Astrocyte of the hippocampus (primary cell): Measurements from ENCODE around the gene MFN1.
"Not testable (repeated sequence)": the region's sequence is repeated elsewhere in the genome, so short reads cannot be mapped to it uniquely, and the experiment has no call there.

ENCODE experiments used
- DNase-seq: peaks from one replicate; pipeline ENCODE4 v3.0.0; 2011; ENCODE audit warnings: low read depth, low spot score

The MFN1 gene

DNA sequence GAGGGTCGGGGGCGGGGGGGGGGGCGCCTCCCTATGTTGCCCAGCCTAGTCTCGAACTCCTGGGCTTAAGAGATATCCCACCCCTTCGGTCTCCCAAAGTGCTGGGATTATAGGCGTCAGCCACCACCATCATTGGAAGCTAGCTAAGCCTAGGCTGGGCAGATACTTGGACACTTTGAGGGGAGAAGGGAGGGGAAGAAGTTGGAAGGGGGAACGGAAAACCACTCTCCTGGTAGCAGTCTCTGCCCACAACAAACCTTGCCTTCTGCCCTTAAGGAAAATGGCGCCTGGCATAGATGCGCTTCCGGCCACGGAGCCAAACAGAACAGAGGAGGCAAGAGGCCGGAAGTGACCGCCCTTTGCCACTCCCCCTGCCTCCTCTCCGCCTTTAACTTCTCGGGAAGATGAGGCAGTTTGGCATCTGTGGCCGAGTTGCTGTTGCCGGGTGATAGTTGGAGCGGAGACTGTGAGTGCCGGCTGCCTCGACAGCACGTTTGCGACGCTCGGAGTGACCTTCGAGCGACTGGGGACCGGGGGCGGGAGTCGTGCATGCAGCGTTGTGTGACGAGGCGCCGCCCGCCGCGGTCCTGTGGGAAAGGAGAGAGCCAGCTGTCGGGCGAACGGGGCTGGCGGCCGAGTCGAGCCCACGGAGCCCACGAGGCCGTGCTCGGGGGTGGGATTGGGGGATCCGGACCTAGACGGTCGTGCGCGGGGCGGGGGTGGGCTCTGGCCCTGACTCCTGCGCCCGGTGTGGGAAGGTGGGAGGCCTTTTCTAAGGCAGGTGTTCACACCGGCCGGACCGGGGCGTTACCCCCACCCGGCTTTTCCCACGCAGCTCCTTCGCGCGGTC lies at the start of gene MFN1:
TSS of gene MFN1 (plus strand) at position 365 of the 850 bp plus-strand sequence. CDS start 1,143 bp downstream, outside the sequence.
- peak; percentile 98 for DNase-seq

DNA sequence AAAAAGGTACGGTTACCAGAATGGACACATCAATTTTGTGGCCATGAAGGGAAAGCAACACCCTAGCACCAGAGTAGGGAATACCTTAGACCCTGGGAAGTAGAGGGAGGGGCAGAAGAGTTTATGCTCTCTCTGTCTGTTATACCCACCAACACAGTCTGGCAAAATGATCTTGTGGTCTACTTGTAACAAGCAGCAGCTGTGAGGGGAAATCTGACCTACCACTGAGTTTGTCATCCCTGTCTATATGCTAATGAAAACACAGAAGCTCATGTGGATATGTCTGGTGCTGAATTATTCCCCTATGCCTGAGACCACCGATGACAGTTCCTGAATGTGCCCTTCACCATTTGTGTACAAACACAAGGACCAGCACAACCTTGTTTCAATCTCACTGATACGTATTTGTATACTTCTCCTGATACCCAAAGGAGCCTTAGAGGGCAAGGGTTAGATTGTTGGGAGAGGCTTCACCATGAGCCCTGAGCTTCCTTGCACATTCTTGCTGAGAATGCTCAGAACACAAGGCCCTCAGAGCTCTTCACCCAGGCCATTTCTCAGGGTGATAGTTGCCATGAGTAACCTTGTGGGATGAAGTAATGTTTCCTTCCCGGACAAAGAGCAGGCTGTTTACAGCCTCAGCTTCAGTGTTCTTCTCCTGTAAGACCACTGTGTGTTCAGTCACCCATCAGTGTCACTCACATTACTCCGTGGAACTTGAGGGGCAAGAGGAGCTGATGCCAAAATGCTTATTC lies 49.4 kb upstream of the MFN1 start:
- peak; percentile 27 for DNase-seq

DNA sequence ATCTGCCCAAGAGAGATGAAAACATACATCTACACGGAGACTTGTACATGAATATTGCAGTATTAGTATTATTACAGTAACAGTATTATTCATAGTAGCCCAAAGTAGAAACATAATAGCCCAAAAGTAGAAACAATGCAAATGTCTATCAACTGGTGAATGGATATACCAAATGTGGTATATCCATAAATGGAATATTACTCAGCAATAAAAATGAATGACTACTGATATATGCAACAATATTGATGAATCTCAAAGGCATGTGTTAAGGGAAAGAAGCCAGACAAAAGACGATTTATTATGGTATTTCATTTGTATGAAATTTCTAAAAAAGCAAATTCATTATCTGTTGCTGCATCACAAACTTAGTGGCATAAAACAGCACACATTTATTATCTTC lies 48.2 kb upstream of the MFN1 start:
- no peak for DNase-seq

DNA sequence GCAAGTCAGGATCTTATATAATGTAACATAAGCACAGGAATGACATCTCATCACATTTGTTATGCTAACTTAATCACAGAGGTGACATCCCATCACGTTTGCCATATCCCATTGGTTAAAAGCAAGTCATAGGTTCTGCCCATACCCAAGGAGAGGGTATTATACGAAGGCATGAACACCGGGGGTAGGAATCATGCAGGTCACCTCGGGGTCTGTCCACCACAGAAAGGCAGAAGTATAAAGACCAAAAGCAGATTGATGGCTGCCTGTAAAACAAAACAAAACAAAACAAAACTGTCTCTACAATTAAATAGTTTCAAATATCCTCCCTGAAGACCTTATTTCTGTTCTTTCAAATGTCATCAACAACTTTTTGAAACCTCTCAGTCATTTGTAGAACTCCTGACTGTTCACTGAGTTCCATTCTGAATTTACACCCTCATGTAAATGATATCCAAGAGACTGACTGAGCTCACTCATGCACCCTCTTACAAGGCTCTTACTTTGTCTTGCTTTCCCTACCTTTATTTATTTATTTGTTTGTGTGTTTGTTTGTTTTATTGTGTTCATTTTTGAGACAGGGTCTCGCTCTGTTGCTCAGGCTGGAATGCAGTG lies 47.4 kb upstream of the MFN1 start:
- DNase-seq = no peak

DNA sequence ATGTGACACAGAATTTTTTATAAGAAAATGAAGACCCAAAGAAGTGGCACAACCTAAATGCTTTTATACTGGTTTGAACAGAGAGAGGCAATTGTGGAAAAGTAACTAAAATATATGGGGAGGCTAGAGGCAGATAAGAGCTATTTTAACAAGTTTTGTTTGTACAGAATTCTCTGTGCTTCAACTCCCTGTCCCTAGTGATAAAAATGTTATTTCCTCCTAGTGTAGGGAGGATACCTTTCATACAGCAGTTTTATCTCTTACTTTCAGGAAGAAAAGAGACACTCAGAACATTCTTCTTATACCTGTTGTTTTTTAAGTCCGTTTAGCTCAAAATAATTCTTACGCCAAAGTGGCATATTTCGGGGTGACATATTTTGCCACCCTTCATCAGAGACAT lies 45.9 kb upstream of the MFN1 start:
- no peak for DNase-seq

DNA sequence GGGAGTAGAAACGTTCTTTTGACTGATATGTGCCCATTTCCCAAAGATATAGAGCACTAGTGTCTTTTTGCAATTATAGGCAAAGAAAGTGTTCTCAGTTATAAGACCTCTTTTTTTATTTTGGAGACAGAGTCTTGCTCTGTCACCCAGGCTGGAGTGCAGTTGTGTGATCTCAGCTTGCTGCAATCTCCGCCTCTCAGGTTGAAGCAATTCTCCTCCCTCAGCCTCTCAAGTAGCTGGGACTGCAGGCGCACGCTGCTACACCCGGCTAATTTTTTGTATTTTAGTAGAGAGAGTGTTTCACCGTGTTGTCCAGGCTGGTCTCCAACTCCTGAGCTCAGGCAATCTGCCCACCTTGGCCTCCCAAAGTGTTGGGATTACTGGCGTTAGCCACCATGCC lies 45.4 kb upstream of the MFN1 start:
- no peak for DNase-seq

DNA sequence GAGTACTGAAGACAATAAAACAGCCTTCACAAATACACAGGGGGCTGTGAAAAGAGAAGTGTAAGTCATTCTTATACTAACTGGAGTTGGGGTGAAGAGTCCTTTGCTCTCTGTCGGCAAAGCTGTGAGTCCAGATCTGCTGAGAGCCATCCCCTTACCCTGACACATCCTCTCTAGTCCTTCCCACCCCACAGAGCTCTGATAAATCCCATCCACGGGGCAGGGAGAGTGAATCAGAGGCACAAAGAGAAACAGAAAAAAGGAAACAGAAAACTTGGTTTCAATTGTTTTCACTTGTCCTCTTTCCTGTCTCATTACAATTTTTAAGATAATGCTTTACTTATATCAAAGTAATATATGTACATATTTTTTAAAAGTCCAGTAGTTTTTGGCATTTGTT lies 42.9 kb upstream of the MFN1 start:
- no peak for DNase-seq

DNA sequence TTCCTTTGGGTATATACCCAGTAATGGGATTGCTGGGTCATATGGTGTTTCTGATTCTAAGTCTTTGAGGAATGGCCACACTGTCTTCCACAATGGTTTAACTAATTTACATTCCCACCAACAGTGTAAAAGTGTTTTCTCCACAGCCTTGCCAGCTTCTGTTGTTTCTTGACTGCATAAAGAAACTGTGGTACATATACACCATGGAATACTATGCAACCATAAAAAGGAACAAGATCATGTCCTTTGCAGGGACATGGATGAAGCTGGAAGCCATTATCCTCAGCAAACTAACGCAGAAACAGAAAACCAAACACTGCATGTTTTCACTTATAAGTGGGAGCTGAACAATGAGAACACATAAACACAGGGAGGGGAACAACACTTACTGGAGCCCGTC lies 40.1 kb upstream of the MFN1 start:
- DNase-seq = not testable (repeated sequence)

DNA sequence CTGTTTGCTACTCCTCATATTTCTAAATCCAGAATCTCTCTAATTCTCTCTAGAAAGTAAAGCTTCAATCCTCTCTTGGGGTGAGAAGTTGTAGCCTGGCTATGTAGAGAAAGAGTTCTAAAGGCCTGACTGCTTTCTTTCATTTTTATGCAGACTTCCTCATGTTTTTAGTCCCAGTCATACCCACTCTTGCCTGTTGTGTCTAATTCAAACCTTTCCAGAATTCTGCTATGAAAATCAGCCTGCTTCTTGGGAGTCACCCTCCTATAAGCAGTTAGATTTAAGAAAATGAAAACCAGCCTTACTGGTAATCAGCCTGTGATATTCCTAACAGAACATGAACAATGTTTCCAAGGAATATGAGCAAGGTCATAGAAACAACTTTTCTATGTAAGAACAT lies 39.5 kb upstream of the MFN1 start:
- DNase-seq = no peak

DNA sequence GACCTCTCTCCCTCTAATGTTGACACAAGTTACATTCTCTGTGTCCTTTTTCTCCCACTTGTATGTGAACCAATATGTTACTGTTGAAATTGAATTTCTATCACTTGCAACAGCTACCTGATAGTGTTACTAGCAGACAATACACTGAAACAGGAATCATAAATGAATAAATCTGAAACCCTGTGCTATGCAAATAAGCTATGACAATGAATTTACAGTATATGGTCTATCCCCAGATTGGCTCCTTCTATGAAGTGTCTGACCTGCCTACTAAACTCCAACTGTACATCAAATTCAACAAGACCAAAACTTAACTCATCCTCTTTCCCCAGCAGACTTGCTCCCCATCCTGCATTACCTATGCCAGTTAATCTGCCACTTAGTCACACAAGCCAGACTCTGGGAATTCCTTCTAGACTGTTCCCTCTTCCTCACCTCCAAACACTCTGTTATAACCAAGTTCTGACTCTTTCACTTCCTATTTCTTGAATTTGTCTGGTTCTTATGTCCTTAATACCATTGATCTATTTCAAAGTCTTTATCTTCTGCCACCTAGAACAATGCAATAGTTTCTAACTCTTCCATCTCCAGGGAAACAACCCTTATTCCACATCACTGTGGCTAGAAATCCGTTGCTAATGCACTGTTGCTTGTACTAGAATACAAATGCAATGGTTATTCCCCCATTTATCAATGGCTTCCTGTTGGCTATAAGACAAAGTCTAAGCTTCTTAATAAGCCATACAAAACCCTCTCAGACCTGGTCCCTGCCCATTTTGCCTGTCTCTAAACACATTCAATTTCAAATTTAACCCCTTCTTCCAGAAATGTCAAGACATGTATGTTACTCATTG lies 38.1 kb upstream of the MFN1 start:
- DNase-seq = no peak

DNA sequence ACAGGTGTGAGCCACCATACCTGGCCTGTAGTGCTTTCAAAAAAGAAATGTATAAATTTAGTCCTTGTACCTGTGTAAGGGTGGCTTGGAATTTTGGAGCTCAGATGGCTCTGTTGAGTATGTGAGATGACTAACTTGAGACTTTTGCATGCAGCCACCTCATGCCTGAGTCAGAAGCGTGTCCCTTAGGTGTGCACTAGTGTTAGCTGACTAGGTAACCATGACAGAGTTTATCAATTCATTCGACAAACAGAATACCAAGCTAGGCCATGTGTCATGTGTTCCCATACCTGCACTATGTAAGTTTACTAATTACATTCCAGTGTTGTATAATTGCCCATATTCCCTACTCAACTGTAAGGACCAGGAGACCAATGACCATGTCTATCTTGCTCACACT lies 28.6 kb upstream of the MFN1 start:
- no peak for DNase-seq

DNA sequence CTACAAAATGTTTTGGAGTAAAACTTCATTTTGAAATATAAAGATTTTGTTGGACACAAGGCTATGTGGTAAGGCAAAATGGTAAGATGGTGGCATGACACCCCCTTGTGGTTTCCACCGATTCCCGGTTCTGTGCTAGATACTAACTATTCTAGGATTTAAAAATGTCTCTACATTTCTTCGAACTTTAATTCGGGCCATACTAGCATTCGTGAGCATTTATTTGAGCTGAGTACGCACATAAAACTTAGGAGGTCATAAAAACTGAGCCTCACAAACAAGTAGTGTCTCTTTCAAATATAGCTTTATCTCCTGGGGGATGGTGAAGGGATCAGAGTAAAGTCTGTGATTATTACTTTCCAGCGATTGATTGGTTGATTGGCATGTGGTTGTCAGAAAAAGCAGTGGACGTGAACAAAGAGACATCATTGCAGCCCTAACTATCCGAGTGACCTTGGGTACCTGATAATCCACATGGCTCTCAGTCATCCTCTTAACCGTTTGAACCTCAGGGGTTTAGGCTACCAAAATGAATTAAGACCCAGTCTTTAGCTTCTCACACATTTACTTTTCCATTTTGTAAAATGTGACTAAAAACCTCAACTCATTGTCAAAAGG lies 25.7 kb upstream of the MFN1 start:
- peak; percentile 57 for DNase-seq

DNA sequence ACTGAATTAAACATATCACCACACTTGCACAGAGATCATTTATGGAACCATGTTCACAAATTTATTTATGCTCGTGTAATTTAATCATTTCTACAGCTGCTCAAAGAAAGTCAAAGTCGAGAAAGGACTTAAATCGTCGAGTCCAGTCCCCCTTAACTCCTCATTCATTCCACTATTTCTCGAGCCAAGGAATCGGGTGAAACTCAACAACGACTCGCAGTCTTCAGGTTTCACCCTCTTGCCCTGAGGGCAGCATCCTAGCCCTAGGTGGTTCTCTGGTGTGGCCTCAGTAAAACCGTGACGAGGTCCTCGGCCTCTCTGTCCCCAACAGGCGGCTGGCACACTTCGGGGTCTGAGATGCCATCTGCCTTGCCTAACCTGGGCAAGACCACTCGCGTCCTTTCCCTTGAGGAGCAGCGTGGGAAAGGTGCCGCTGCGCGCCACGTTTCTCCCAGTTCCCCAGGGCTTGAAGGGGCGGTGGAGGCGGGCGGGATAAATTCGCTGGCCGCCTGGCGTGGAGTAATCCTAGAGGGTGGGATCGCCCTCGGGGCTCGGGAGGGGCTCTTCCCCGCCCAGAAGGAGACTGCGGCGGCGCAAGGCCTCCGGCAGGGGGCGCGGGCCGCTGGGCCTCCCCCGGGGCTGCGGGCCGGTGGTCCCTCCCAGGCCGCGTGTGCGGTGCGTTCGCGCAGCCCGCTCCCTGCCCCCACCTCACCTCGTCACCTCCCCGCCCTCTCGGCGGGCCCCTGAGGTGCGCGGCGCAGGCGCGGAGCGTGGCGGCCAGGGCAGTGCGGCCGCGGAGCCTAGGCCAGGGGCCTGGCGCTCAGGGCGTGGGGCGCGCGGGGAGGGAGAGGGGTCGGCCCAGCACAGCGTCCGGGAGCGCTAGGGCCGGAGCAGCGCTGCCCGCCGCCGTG lies 25.0 kb upstream of the MFN1 start, which contains the start of gene ZNF639:
TSS of gene ZNF639 (plus strand) at position 746 of the 911 bp plus-strand sequence. CDS start 5,263 bp downstream, outside the sequence.
- DNase-seq = peak; percentile 96

DNA sequence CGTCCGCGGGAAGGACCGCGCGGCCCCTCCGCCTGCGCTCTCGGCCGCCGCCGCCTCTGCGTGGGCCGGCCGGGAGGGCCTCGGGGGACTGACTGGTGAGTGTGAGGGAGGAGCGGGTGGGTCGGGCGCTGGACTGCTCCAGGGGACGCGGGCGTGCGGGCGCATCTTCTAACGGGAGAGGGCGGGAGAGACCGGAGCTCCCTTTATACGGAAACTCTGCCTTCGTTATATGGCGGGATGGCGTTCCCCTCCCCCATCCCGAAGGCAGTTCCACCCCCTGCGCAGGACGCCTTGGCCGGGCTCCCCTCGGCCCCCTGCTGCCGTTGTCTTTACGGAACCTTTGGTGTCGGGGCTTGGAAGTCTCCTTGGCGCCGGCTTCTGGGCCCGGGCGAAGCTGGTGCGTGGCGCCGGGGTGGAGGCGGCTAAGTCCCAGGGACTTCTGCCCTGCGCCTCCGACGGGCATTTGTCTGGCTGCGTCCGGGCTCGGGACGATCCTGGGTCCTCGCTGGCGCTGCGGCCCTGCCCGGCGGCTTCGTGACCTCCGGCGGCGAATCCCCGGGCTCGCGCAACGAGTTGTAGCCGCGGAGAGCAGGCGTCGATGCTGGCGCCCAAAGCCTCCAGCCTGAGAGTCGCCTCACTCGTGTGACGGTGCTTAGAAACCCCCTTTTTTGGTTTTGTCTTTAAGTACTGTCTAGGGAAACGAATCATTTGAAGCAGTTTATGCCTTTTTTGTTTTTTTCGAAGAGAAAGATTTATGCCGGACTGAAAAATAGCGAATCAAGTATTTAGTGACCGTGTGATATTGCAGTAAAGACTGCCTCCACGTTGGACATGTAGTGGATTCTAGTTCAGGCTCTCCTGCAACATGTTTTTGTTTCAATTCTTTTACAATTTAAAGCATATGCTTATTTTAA lies 24.1 kb upstream of the MFN1 start:
- peak; percentile 82 for DNase-seq

DNA sequence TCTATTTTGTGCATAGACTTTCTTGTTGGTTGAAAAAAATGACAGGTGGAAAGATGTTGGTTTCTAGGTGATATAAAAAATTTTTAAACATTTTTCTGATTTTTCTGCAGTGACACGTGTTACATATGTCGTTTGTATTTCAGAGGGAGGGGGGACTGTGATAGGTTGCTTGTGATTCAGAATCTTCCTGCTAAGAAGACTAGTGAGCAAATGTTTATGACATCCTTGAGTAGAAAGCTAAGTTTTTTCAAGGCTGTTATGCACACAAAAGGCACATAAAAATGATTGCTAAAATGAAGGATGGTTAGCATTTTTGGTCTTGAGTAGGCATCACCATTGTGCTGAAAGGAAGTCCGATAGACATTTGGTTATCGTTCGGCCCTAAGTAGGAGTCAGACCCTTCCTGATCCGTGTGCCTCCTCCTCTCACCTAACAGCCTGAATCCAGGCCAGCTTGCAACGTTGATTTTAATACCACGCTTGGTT lies 23.2 kb upstream of the MFN1 start:
- DNase-seq = peak; percentile 41

DNA sequence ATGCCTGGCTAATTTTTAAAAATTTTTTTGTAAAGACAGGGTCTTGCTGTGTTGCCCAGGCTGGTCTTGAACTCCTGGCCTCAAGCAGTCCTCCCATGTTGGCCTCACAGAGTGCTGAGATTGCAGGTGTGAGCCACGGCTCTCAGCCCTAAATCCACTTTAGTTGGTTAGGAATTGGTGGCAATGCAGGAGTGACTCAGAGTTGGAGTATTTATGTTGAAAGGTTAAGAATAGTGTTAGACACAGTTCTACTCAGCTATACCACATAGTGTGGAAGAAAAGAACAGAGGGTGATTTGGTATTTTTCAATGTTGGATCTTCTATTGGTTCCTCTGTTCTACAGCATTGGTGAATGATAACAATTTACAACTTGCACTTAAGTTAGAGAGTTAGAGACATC lies 17.1 kb upstream of the MFN1 start:
- DNase-seq = no peak

DNA sequence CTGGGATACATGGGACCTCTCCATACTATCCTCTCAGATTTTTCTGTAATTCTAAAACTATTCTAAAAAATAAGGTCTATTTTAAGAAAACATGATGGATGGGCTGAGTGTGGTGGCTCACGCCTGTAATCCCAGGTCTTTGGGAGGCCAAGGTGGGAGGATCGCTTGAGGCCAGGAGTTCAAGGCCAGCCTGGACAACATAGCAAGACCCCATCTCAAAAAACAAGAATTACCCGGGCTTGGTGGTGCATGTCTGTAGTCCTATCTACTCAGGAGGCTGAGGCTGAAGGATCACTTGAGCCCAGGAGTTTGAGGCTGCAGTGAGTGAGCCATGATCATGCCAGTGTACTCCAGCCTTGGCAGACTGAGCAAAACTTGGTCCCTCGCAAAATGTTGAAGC lies 15.3 kb upstream of the MFN1 start:
- DNase-seq = no peak

DNA sequence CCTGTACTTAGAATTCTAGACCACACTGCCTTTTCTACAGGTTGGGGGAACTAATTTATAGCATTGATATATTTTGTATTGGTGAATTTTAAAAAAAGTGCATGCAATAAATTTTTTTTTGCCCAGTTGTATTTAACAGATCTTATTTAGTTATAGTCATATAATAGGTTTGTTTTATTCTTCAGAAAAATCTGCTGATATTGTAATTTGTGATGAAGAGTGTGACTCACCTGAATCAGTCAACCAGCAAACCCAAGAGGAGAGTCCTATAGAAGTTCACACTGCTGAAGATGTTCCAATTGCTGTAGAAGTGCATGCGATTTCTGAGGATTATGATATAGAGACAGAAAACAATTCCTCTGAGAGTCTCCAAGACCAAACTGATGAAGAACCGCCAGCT lies 14.4 kb upstream of the MFN1 start:
- DNase-seq = no peak
